SK-N-SH (cell line): ENCODE data around the gene TMEM131L. TPM values are rescaled to one million over a fixed set of nuclear protein-coding genes. Genes with fewer than 3 reads are reported as not detected.

ENCODE experiments used
- CTCF ChIA-PET: fragments of 300-600, 350-600 bp; formaldehyde crosslinking; extraction: SDS; loops from one replicate; lab custom pipeline; 2021; lab: Yijun Ruan, JAX
- POLR2A ChIA-PET: fragments of 350-600 bp; sonication (Branson Sonifier 250); formaldehyde crosslinking; extraction: SDS; loops from one replicate; lab custom pipeline; 2020; ENCODE audit warnings: antibody characterized with exemption, inconsistent platforms; lab: Yijun Ruan, JAX
- DNase-seq: peaks from one replicate; pipeline ENCODE4 v3.0.0; 2012
- H2AFZ ChIP-seq: fragments of 200-600 bp; sonication (generic); 2 replicates; pipeline ENCODE4 v1.8.1; 2016; ENCODE audit warnings: antibody characterized with exemption, mild to moderate bottlenecking, low read depth
- H3F3A ChIP-seq: fragments of 200-600 bp; sonication (generic); replicated peaks from 2 replicates; pipeline ENCODE3; 2016; ENCODE audit warnings: antibody characterized with exemption, mild to moderate bottlenecking; ENCODE audit not compliant: insufficient read depth
- H3K27ac ChIP-seq, 2 experiments: fragments of 200-500 bp in 1 of 2; fragments of 200-600 bp in 1 of 2; sonication (Bioruptor generic) in 1 of 2; sonication (generic), shearing (Covaris generic) in 1 of 2; 2 replicates each; pipeline versions ENCODE4 v1.5.1 to v1.6.1; 2014 to 2016; ENCODE audit warnings: low read depth in 2 of 2, inconsistent platforms in 1 of 2, low read length in 1 of 2, mild to moderate bottlenecking in 1 of 2, mixed read lengths in 1 of 2
- H3K27me3 ChIP-seq: fragments of 200-600 bp; sonication (generic), shearing (Covaris generic); 2 replicates; pipeline ENCODE4 v1.6.1; 2016; ENCODE audit warnings: mixed run types; ENCODE audit not compliant: insufficient read depth
- H3K36me3 ChIP-seq, 2 experiments: fragments of 200-500 bp in 1 of 2; fragments of 200-600 bp in 1 of 2; sonication (Bioruptor generic) in 1 of 2; sonication (generic) in 1 of 2; replicated peaks in 1 of 2; 2 replicates each; pipeline versions ENCODE3 to v1.5.1; 2014 to 2016; ENCODE audit warnings: low read length in 1 of 2, mild to moderate bottlenecking in 1 of 2; ENCODE audit not compliant: insufficient read depth in 2 of 2, control insufficient read depth in 1 of 2
- H3K4me1 ChIP-seq, 2 experiments: fragments of 200-500 bp in 1 of 2; fragments of 200-600 bp in 1 of 2; sonication (Bioruptor generic) in 1 of 2; sonication (generic), shearing (Covaris generic) in 1 of 2; 2 replicates each; pipeline versions ENCODE4 v1.5.1 to v1.6.1; 2014 to 2016; ENCODE audit warnings: low read depth in 1 of 2, low read length in 1 of 2, mixed run types in 1 of 2; ENCODE audit not compliant: insufficient read depth in 2 of 2, control insufficient read depth in 1 of 2
- H3K4me2 ChIP-seq: fragments of 200-600 bp; sonication (generic), shearing (Covaris generic); 2 replicates; pipeline ENCODE4 v1.6.1; 2017; ENCODE audit warnings: mixed run types
- H3K4me3 ChIP-seq, 2 experiments: fragments of 200-500 bp in 1 of 2; fragments of 200-600 bp in 1 of 2; sonication (Bioruptor generic) in 1 of 2; sonication (generic), shearing (Covaris generic) in 1 of 2; 2 replicates each; pipeline versions ENCODE4 v1.5.1 to v1.8.1; 2014 to 2016; ENCODE audit warnings: low read depth in 2 of 2, inconsistent platforms in 1 of 2, low read length in 1 of 2, mild to moderate bottlenecking in 1 of 2, mixed read lengths in 1 of 2, moderate library complexity in 1 of 2
- H3K79me2 ChIP-seq: fragments of 200-600 bp; sonication (generic); 2 replicates; pipeline ENCODE4 v1.8.1; 2017; ENCODE audit warnings: mild to moderate bottlenecking; ENCODE audit not compliant: insufficient read depth
- H3K9ac ChIP-seq: fragments of 200-600 bp; sonication (generic); 2 replicates; pipeline ENCODE4 v1.6.1; 2017; ENCODE audit warnings: mixed run types
- H3K9me2 ChIP-seq: fragments of 200-600 bp; sonication (generic); 2 replicates; pipeline ENCODE4 v1.6.1; 2017; ENCODE audit warnings: mixed run types
- H3K9me3 ChIP-seq: fragments of 200-600 bp; sonication (generic); 2 replicates; pipeline ENCODE4 v1.6.1; 2017; ENCODE audit warnings: mixed run types, mild to moderate bottlenecking, moderate library complexity
- H4K20me1 ChIP-seq: fragments of 200-600 bp; sonication (generic); 2 replicates; pipeline ENCODE4 v1.6.1; 2017; ENCODE audit warnings: mild to moderate bottlenecking, mixed run types; ENCODE audit not compliant: insufficient read depth
- ELF1 ChIP-seq: IDR thresholded peaks from 2 replicates; pipeline ENCODE4 v1.4.0; 2012
- EZH2phosphoT487 ChIP-seq: fragments of 200-600 bp; sonication (generic); IDR thresholded peaks from 2 replicates; pipeline ENCODE4 v1.6.1; 2017; ENCODE audit warnings: low read depth, mixed run types, mild to moderate bottlenecking, antibody characterized with exemption, moderate library complexity, borderline replicate concordance
- FOSL2 ChIP-seq: IDR thresholded peaks from 2 replicates; pipeline ENCODE4 v1.4.0; 2012; ENCODE audit warnings: low read depth, mild to moderate bottlenecking, moderate library complexity, borderline replicate concordance
- FOXJ3 ChIP-seq: sonication (generic); formaldehyde crosslinking; IDR thresholded peaks from 2 replicates; pipeline ENCODE4 v1.5.1; 2020; ENCODE audit warnings: mild to moderate bottlenecking, missing genetic modification reagents
- FOXM1 ChIP-seq: IDR thresholded peaks from 2 replicates; pipeline ENCODE4 v1.4.0; 2012; ENCODE audit warnings: low read depth, mild to moderate bottlenecking
- IRF3 ChIP-seq: fragments of 150-350 bp; IDR thresholded peaks from 2 replicates; pipeline ENCODE4 v1.6.1; 2016; ENCODE audit warnings: mild to moderate bottlenecking, low read depth, low read length
- MXI1 ChIP-seq: IDR thresholded peaks from 2 replicates; pipeline ENCODE4 v1.6.1; 2012; ENCODE audit warnings: mild to moderate bottlenecking, low read depth, low read length, improper control_type of control experiment
- NRF1 ChIP-seq: IDR thresholded peaks from 2 replicates; pipeline ENCODE4 v1.6.1; 2012; ENCODE audit warnings: low read depth, mild to moderate bottlenecking, low read length
- PBX3 ChIP-seq: IDR thresholded peaks from 2 replicates; pipeline ENCODE4; 2012
- RAD21 ChIP-seq: IDR thresholded peaks from 2 replicates; pipeline ENCODE4 v1.6.1; 2012; ENCODE audit warnings: mild to moderate bottlenecking, low read length
- RCOR1 ChIP-seq: fragments of 150-350 bp; IDR thresholded peaks from 2 replicates; pipeline ENCODE4 v1.6.1; 2017; ENCODE audit warnings: antibody characterized with exemption, low read length
- REST ChIP-seq: IDR thresholded peaks from 2 replicates; pipeline ENCODE4 v1.6.1; 2012; ENCODE audit warnings: mild to moderate bottlenecking, low read depth, low read length, moderate library complexity
- RXRA ChIP-seq: IDR thresholded peaks from 2 replicates; pipeline ENCODE4 v1.4.0; 2012; ENCODE audit warnings: low read depth, mild to moderate bottlenecking, borderline replicate concordance
- SIN3A ChIP-seq: IDR thresholded peaks from 2 replicates; pipeline ENCODE4 v1.6.1; 2012; ENCODE audit warnings: low read depth, mild to moderate bottlenecking, low read length, moderate library complexity, borderline replicate concordance
- SMC3 ChIP-seq: IDR thresholded peaks from 2 replicates; pipeline ENCODE4 v1.6.1; 2012; ENCODE audit warnings: low read depth, low read length, improper control_type of control experiment
- TAF1 ChIP-seq: IDR thresholded peaks from 2 replicates; pipeline ENCODE4 v1.6.1; 2012; ENCODE audit warnings: low read depth, mild to moderate bottlenecking, low read length, moderate library complexity, borderline replicate concordance
- TCF12 ChIP-seq: IDR thresholded peaks from 2 replicates; pipeline ENCODE4 v1.4.0; 2012
- WGBS: methylation state at CpG from one replicate; pipeline ENCODE4 v1.1.6; 2017; ENCODE audit warnings: low lambda C conversion rate; 5-methylcytosine and 5-hydroxymethylcytosine counted together
- polyA plus RNA-seq, 3 experiments: library from polyadenylated mRNA; depleted of rRNA; stranded (reverse); fragments of >200 nt; gene quantifications; 2 replicates each; pipeline ENCODE4 v1.2.3, GENCODE V29; 2012
- TF ChIP-seq, protein P1 (sequence below): fragments of 150-350 bp; IDR thresholded peaks from 2 replicates; pipeline ENCODE4 v1.6.1; 2017; ENCODE audit warnings: antibody characterized with exemption, low read length, low read depth, borderline replicate concordance

The TMEM131L gene
- polyA plus RNA-seq, 1 of the 3 experiments (the other 2 are of a cell fraction) = 6.2 TPM

GRCh38 chr4:153481478-153481877 is 15.3 kb downstream of the TMEM131L start:
- H3K36me3 ChIP-seq = peaks cover 0 to 6% of the 10 kb centered on the region in 2 experiments
- no peak for DNase-seq
- TF ChIP-seq SIN3A (no peak), IRF3 (no peak), PBX3 (no peak), RXRA (no peak), EZH2phosphoT487 (no peak), RCOR1 (no peak), FOXJ3 (CRISPR knock-in tag) (no peak), MXI1 (no peak), ELF1 (no peak), TAF1 (no peak), NRF1 (no peak), TCF12 (no peak), FOXM1 (no peak), RAD21 (no peak), FOSL2 (no peak), REST (no peak), SMC3 (no peak)
- TF ChIP-seq, protein P1, sequence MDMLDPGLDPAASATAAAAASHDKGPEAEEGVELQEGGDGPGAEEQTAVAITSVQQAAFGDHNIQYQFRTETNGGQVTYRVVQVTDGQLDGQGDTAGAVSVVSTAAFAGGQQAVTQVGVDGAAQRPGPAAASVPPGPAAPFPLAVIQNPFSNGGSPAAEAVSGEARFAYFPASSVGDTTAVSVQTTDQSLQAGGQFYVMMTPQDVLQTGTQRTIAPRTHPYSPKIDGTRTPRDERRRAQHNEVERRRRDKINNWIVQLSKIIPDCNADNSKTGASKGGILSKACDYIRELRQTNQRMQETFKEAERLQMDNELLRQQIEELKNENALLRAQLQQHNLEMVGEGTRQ = no peak
- TF ChIP-seq, all 33 proteins: peak for 0
- Histone ChIP-seq H2AFZ (no peak overlapping the region), H3K9me2 (no peaks in the 10 kb centered on the region), H3K27me3 (no peaks in the 10 kb centered on the region), H3K27ac (no peak overlapping the region), H3K4me1 (peaks cover 2 to 17% of the 10 kb centered on the region in 2 experiments; a peak in 3 of 4 replicates), H3K4me3 (no peak overlapping the region), H3K9me3 (no peaks in the 10 kb centered on the region), H3K4me2 (no peak overlapping the region), H3K79me2 (peaks cover 12% of the 10 kb centered on the region; the same call in 1 of the 2 replicates), H4K20me1 (no peaks in the 10 kb centered on the region), H3F3A (peaks cover 11% of the 10 kb centered on the region), H3K9ac (no peak overlapping the region)
- over 99% methylated on average over 9 of the region's 9 CpGs for WGBS
- ChIA-PET CTCF (interaction anchor here (0.6 to 1.0 kb wide), 2 partner anchors 16 to 71 kb away, joined by 3 to 4 read pairs; partner anchors contain the start of gene TMEM131L), POLR2A (no interaction called here)
